Measurements from ENCODE around the gene MGST3. TPM values are rescaled to one million over a fixed set of nuclear protein-coding genes. Genes with fewer than 3 reads are reported as not detected.

Gene MGST3
- polyA plus RNA-seq, 1 of the 3 experiments (the other 2 are of a cell fraction), result 270 TPM

DNA sequence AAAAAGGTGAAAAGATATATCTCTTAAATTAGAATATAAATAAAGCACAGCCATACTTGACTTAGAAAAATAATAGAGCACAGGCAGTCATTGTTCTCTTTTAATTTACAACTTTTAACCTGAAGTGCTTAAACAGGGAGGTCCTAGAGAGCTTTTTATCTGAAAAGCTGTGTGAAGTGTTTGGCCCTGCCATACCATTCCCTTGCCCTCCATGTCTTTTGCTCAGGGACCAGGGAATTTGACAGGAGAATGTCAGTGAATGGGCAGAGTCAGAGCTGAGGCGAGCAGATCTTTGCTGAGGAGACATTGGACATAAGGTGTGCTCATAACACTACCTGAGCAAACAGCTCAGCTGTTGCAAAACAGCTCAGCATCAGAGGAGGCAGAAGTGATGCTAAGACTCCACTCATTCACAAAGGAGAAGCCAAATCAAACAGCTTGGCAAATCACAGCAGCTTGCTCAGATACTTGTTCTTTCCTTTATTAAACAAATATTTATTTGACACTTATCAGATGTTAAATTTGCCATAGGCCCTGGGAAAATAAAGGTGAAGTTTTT is 14.9 kb upstream of the MGST3 start:
- Histone ChIP-seq H3K4me3 (ENCODE audit: low read depth in 2 of 2, low read length in 1 of 2) (no peak overlapping the region), H3K9me2 (no peaks in the 10 kb centered on the region; the same call in 1 of the 2 replicates), H3K79me2 (ENCODE audit: insufficient read depth) (no peaks in the 10 kb centered on the region), H4K20me1 (ENCODE audit: insufficient read depth) (no peaks in the 10 kb centered on the region), H3K9ac (no peak overlapping the region), H3K4me1 (ENCODE audit: control insufficient read depth in 1 of 2, insufficient read depth in 2 of 2, low read depth in 1 of 2, low read length in 1 of 2) (no peaks in the 10 kb centered on the region), H3K4me2 (no peak overlapping the region), H3K27ac (ENCODE audit: low read depth in 2 of 2, low read length in 1 of 2) (no peak overlapping the region), H3F3A (replicated peaks; ENCODE audit: insufficient read depth) (no peaks in the 10 kb centered on the region), H3K36me3 (replicated peaks in 1 of 2; ENCODE audit: control insufficient read depth in 1 of 2, insufficient read depth in 2 of 2, low read length in 1 of 2) (no peaks in the 10 kb centered on the region), H2AFZ (ENCODE audit: low read depth) (no peak overlapping the region), H3K9me3 (no peaks in the 10 kb centered on the region), H3K27me3 (ENCODE audit: insufficient read depth) (no peaks in the 10 kb centered on the region; the same call in 1 of the 2 replicates)
- WGBS (ENCODE audit: low lambda C conversion rate), result 54% methylated on average over 1 of the region's 1 CpG
- no peak for DNase-seq
- CTCF ChIA-PET, result interaction anchor here (0.7 kb wide), 1 partner anchor 15 kb away, joined by 3 read pairs; no protein-coding TSS in a partner anchor
- POLR2A ChIA-PET, result no interaction called here
- TF ChIP-seq ELF1 (IDR thresholded peaks at IDR 0.05) (no peak), MXI1 (IDR thresholded peaks at IDR 0.05; ENCODE audit: low read depth, low read length) (no peak), MAX (IDR thresholded peaks at IDR 0.05; ENCODE audit: low read depth) (no peak), SMC3 (IDR thresholded peaks at IDR 0.05; ENCODE audit: low read depth, low read length) (no peak), FOXJ3 (CRISPR knock-in tag; IDR thresholded peaks at IDR 0.05) (no peak), EZH2phosphoT487 (IDR thresholded peaks at IDR 0.05; ENCODE audit: borderline replicate concordance, low read depth) (no peak), MEF2A (IDR thresholded peaks at IDR 0.05; ENCODE audit: borderline replicate concordance, low read depth) (no peak), GABPA (IDR thresholded peaks at IDR 0.05; ENCODE audit: low read depth) (no peak), RCOR1 (IDR thresholded peaks at IDR 0.05; ENCODE audit: low read length) (no peak), YY1 (IDR thresholded peaks at IDR 0.05; ENCODE audit: low read depth) (no peak), RXRA (IDR thresholded peaks at IDR 0.05; ENCODE audit: borderline replicate concordance, low read depth) (no peak)
- TF ChIP-seq, protein P1, sequence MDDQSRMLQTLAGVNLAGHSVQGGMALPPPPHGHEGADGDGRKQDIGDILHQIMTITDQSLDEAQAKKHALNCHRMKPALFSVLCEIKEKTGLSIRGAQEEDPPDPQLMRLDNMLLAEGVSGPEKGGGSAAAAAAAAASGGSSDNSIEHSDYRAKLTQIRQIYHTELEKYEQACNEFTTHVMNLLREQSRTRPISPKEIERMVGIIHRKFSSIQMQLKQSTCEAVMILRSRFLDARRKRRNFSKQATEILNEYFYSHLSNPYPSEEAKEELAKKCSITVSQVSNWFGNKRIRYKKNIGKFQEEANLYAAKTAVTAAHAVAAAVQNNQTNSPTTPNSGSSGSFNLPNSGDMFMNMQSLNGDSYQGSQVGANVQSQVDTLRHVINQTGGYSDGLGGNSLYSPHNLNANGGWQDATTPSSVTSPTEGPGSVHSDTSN (IDR thresholded peaks at IDR 0.05), result no peak
- TF ChIP-seq, protein P2, sequence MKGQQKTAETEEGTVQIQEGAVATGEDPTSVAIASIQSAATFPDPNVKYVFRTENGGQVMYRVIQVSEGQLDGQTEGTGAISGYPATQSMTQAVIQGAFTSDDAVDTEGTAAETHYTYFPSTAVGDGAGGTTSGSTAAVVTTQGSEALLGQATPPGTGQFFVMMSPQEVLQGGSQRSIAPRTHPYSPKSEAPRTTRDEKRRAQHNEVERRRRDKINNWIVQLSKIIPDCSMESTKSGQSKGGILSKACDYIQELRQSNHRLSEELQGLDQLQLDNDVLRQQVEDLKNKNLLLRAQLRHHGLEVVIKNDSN (IDR thresholded peaks at IDR 0.05; ENCODE audit: borderline replicate concordance, low read depth), result no peak

DNA sequence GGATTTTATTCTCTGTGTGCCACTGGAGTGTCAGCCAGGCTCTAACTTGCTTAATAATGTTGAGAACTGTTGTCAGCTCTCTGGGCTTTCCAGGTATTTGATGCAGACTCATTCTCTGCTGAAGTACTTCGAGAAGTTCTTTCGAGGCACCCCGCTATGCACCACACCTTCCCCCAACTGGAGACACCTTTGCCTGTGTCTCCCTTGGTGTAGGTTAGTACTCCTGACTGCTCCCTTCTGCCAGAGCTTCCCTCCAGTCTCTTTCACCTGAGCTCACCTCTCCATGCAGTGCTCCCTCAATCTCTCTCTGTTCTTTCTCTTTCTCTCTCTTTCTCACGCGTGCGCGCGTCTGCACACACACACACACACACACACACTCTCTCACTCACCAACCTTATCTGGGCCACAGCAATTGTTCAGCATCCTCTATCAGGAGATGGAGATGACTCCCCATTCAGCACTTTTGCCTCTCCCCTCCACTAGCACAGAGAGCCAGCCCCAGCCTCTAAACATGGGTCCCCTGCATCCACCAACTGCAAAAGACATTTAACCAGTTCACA is 14.0 kb upstream of the MGST3 start:
- Histone ChIP-seq H3K27me3 (ENCODE audit: insufficient read depth) (no peaks in the 10 kb centered on the region; the same call in 1 of the 2 replicates), H3K4me1 (ENCODE audit: control insufficient read depth in 1 of 2, insufficient read depth in 2 of 2, low read depth in 1 of 2, low read length in 1 of 2) (no peaks in the 10 kb centered on the region), H3K79me2 (ENCODE audit: insufficient read depth) (no peaks in the 10 kb centered on the region), H3K9me3 (no peaks in the 10 kb centered on the region), H3K36me3 (replicated peaks in 1 of 2; ENCODE audit: control insufficient read depth in 1 of 2, insufficient read depth in 2 of 2, low read length in 1 of 2) (no peaks in the 10 kb centered on the region), H3K4me3 (ENCODE audit: low read depth in 2 of 2, low read length in 1 of 2) (no peak overlapping the region), H3K9ac (no peak overlapping the region), H3K9me2 (no peaks in the 10 kb centered on the region; the same call in 1 of the 2 replicates), H4K20me1 (ENCODE audit: insufficient read depth) (no peaks in the 10 kb centered on the region), H2AFZ (ENCODE audit: low read depth) (no peak overlapping the region), H3K4me2 (no peak overlapping the region), H3F3A (replicated peaks; ENCODE audit: insufficient read depth) (no peaks in the 10 kb centered on the region), H3K27ac (ENCODE audit: low read depth in 2 of 2, low read length in 1 of 2) (no peak overlapping the region)
- 78% methylated on average over 8 of the region's 8 CpGs for WGBS (ENCODE audit: low lambda C conversion rate)
- ChIA-PET POLR2A (no interaction called here), CTCF (no interaction called here)
- no peak for DNase-seq
- TF ChIP-seq MEF2A (IDR thresholded peaks at IDR 0.05; ENCODE audit: borderline replicate concordance, low read depth) (no peak), FOXJ3 (CRISPR knock-in tag; IDR thresholded peaks at IDR 0.05) (no peak), MAX (IDR thresholded peaks at IDR 0.05; ENCODE audit: low read depth) (no peak), EP300 (IDR thresholded peaks at IDR 0.05; ENCODE audit: borderline replicate concordance in 1 of 2, low read depth in 1 of 2, low read length in 1 of 2) (no peak), YY1 (IDR thresholded peaks at IDR 0.05; ENCODE audit: low read depth) (no peak), NFIC (IDR thresholded peaks at IDR 0.05; ENCODE audit: borderline replicate concordance) (no peak)
